Muscle layer of colon (tissue), 2 donors: Measurements from ENCODE around the gene ASZ1.
"Not testable (repeated sequence)": the region's sequence is repeated elsewhere in the genome, so short reads cannot be mapped to it uniquely, and the experiment has no call there.

Experiments
- H3K27ac ChIP-seq: one replicate; pipeline ENCODE4 v1.7.0; 2013; ENCODE audit warnings: low read depth, mild to moderate bottlenecking, low read length, moderate library complexity
- H3K27me3 ChIP-seq, 2 donors: one replicate each; pipeline ENCODE4 v1.7.0; 2013; ENCODE audit warnings: low read length in 2 of 2, mild to moderate bottlenecking in 2 of 2; ENCODE audit not compliant: insufficient read depth in 2 of 2, control insufficient read depth in 1 of 2
- H3K36me3 ChIP-seq: one replicate; pipeline ENCODE4 v1.7.0; 2013; ENCODE audit warnings: mild to moderate bottlenecking, low read length; ENCODE audit not compliant: insufficient read depth
- H3K4me1 ChIP-seq: one replicate; pipeline ENCODE4 v1.7.0; 2013; ENCODE audit warnings: mild to moderate bottlenecking, low read length; ENCODE audit not compliant: insufficient read depth
- H3K4me3 ChIP-seq, 2 donors: one replicate each; pipeline ENCODE4 v1.7.0; 2013; ENCODE audit warnings: low read length in 2 of 2, low read depth in 1 of 2, mild to moderate bottlenecking in 1 of 2, moderate library complexity in 1 of 2
- H3K9ac ChIP-seq: one replicate; pipeline ENCODE4 v1.7.0; 2013; ENCODE audit warnings: low read length
- H3K9me3 ChIP-seq: one replicate; pipeline ENCODE4 v1.7.0; 2013; ENCODE audit warnings: mild to moderate bottlenecking, low read length
- donor health status: abdominal sarcoma.
- donor health status: Adenocarcinoma of cecum.

The ASZ1 gene, protein sequence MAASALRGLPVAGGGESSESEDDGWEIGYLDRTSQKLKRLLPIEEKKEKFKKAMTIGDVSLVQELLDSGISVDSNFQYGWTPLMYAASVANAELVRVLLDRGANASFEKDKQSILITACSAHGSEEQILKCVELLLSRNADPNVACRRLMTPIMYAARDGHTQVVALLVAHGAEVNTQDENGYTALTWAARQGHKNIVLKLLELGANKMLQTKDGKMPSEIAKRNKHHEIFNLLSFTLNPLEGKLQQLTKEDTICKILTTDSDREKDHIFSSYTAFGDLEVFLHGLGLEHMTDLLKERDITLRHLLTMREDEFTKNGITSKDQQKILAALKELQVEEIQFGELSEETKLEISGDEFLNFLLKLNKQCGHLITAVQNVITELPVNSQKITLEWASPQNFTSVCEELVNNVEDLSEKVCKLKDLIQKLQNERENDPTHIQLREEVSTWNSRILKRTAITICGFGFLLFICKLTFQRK

DNA sequence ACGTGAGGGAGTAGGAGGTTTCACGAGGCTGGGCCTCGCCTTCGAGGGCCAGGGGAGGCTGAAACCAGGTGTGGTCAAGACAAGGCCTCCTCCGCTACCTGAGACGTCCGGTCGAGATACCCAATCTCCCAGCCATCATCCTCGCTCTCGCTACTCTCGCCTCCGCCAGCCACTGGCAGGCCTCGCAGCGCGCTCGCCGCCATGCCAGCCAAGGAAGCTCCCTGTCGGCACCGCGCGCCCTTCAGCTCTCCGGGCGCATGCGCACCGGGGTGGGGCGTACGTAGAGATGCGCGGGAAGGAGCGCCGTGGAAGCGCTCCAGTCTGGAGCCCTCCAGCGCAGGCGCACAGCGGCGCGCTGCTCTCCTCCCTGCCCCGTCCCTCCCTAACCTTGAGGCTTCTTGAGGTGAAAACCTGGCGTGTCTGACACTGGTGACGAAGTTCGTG is at the start of gene ASZ1:
TSS of gene ASZ1 (minus strand) at position 236 of the 444 bp plus-strand sequence. CDS start at position 203, 33 bp downstream.
- no peak within 1 kb of the TSS for H3K27ac ChIP-seq
- no peaks in the 10 kb centered on the region for H3K27me3 ChIP-seq
- H3K36me3 ChIP-seq, result no peaks in the 10 kb centered on the region
- no peaks in the 10 kb centered on the region for H3K9me3 ChIP-seq
- no peaks in the 10 kb centered on the region for H3K4me1 ChIP-seq
- no peak within 1 kb of the TSS for H3K4me3 ChIP-seq
- no peak within 1 kb of the TSS for H3K9ac ChIP-seq

DNA sequence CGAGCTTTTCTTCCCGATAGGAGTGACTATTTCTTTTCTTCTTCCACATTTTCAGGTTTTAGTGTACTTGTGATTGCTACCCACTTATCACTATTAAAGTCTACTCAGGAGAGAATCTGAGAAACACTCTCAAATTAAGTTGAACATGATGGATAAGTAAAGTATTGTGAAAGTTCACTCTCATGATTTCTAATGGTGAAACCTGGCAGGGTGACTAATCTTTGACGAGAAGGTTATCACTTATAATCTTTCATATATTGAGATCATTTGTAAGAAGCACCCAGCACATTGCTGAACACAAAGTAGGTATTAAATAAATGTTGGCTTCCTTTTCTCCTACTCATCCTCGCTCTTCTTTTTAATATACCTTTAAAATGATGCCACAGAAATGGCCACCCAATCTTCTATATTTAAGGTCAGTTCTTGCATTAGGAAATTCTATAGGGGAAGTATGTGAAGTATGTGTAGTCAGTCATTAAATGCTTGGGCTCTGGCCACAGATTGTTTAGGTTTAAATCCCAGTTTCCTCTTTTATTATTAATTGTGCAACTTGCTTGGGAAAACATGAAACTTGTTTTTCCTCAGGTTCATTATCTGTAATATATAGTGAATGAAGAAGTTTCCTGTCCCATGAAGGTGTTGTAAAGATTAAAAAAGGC is 49.4 kb upstream of the ASZ1 start:
- Histone ChIP-seq H3K4me3 (no peak overlapping the region), H3K27ac (no peak overlapping the region), H3K4me1 (no peaks in the 10 kb centered on the region), H3K9me3 (no peaks in the 10 kb centered on the region), H3K36me3 (no peaks in the 10 kb centered on the region), H3K27me3 (peaks cover 0 to 7% of the 10 kb centered on the region in 2 donors), H3K9ac (no peak overlapping the region)

DNA sequence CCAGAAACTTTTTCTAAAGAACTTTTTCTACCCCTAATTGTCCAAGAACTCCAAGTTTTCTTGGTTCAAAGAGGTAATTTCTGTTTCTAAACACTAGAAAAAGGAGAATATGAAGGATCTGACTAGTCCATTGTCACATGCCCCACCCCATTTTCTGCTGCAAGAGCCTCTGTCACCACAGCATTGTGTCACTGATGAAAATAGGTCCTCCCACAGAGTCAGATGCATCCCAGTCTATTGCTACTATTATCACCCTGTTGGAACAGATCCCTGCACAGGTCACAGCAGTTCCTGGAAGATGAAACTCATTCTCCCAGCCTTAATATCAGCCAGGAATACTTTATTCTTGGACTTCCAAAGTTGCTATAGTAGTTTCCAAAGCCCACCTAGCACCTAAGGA is 45.0 kb upstream of the ASZ1 start:
- no peak overlapping the region for H3K4me3 ChIP-seq
- H3K9ac ChIP-seq, result no peak overlapping the region
- no peaks in the 10 kb centered on the region for H3K9me3 ChIP-seq
- no peaks in the 10 kb centered on the region for H3K36me3 ChIP-seq
- no peak overlapping the region for H3K27ac ChIP-seq
- H3K27me3 ChIP-seq, result no peaks in the 10 kb centered on the region
- H3K4me1 ChIP-seq, result no peaks in the 10 kb centered on the region

DNA sequence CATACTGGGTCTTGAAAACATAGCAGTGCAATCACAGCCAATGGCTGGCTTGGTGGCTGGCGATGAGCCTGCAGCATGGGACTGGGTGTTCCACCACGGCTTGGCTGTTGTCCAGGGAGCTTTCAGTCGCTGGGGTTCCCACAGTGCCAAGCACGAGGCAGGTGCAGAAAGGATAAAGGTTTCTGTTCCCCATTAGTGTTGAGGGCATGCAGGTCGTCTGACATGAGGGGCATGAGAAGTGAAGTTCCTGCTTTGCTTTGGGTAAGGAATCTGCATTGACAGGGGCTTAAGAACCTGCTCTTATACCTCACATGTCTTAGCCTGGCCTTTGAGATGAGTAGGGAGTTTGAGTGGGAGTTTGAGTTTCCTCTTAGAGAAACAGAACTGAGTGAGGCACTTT is 43.5 kb upstream of the ASZ1 start:
- no peaks in the 10 kb centered on the region for H3K9me3 ChIP-seq
- H3K27me3 ChIP-seq, result no peaks in the 10 kb centered on the region
- H3K36me3 ChIP-seq, result no peaks in the 10 kb centered on the region
- H3K4me1 ChIP-seq, result no peaks in the 10 kb centered on the region
- H3K9ac ChIP-seq, result no peak overlapping the region
- H3K4me3 ChIP-seq, result no peak overlapping the region
- no peak overlapping the region for H3K27ac ChIP-seq

DNA sequence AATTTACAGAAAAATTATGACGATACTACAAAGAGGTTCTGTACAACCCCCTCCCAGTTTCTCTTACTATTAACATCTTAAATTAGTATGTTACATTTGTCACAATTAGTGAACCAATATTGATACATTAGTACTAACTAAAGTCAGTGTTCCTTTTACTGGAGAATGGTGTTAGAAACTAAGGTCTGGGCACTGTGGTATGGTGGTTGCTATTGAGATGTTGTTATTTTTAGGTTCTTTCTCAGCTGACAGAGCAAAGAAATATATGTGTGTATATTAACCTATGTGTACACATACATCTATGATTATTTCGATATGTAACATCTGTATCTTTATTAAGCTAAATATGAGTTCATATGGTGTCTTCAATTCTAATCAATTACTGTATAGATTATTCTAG is 40.9 kb upstream of the ASZ1 start:
- H3K4me1 ChIP-seq, result no peaks in the 10 kb centered on the region
- H3K27me3 ChIP-seq, result no peaks in the 10 kb centered on the region
- no peaks in the 10 kb centered on the region for H3K36me3 ChIP-seq
- H3K27ac ChIP-seq, result no peak overlapping the region
- no peak overlapping the region for H3K9ac ChIP-seq
- H3K9me3 ChIP-seq, result no peaks in the 10 kb centered on the region
- H3K4me3 ChIP-seq, result no peak overlapping the region

DNA sequence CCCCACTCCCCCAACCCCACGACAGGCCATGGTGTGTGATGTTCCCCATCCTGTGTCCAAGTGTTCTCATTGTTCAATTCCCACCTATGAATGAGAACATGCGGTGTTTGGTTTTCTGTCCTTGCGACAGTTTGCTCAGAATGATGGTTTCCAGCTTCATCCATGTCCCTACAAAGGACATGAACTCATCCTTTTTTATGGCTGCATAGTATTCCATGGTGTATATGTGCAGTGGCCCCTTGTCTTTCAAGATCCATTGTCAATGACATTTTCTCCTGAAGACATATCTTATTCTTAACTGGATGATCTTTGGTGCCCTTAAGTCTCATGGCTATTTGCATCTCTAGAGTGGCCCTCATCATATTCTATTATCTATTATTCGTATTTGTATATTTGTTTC is 33.5 kb upstream of the ASZ1 start:
- H3K36me3 ChIP-seq, H3K4me3 ChIP-seq, H3K27ac ChIP-seq, H3K4me1 ChIP-seq, H3K9ac ChIP-seq, H3K9me3 ChIP-seq, H3K27me3 ChIP-seq: not testable (repeated sequence)

DNA sequence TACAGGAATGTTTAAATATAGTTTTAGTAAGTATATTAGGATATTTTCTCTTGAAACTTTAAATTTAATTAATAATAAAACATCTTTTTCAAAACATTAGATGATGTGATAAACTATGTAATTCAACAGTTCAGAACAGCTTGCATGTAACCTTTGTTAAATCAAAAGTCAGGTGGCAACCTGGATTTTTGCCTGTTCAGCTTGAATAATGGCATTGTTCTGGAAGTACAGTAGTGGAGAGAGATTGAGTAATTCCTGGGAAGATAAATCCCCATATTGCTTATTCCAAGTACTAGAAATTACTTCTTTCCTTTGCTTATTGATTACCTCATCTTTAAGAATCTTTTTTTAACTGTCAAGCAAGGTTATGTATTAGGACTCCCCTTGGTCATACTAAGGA is 32.4 kb upstream of the ASZ1 start:
- H3K4me3 ChIP-seq, result no peak overlapping the region
- no peak overlapping the region for H3K27ac ChIP-seq
- H3K4me1 ChIP-seq, result no peaks in the 10 kb centered on the region
- H3K9ac ChIP-seq, result no peak overlapping the region
- H3K9me3 ChIP-seq, result no peaks in the 10 kb centered on the region
- H3K27me3 ChIP-seq, result no peaks in the 10 kb centered on the region
- H3K36me3 ChIP-seq, result no peaks in the 10 kb centered on the region

DNA sequence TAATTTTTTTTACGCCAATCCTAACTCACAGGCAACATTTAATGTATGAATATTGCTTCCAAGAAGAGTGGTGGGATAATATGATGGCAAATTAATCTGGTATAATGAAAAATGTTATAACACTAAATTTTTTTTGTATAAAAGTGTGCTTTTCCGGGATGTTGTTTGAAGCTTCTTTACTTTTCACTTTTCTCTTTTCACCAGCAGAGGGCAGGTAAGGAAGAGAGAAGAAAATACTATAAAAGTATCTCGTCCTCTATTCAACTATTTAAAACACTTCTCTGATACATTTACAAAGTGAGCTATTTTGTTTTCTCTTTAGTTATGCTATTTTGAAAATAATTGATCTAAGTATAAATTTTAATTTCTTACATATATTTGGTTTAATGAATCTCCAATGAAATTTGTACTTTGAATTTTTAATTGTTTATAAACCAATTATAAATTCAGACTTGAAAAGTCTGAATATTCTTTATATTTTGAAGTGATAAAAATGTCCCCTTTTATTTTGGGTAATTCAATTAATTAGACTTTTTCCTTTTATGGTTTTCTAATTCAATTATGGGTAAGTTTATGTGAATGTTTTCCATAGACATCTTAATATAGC is 31.8 kb upstream of the ASZ1 start:
- Histone ChIP-seq H3K36me3 (no peaks in the 10 kb centered on the region), H3K27ac (no peak overlapping the region), H3K4me1 (no peaks in the 10 kb centered on the region), H3K9ac (no peak overlapping the region), H3K9me3 (no peaks in the 10 kb centered on the region), H3K27me3 (no peaks in the 10 kb centered on the region), H3K4me3 (no peak overlapping the region)

DNA sequence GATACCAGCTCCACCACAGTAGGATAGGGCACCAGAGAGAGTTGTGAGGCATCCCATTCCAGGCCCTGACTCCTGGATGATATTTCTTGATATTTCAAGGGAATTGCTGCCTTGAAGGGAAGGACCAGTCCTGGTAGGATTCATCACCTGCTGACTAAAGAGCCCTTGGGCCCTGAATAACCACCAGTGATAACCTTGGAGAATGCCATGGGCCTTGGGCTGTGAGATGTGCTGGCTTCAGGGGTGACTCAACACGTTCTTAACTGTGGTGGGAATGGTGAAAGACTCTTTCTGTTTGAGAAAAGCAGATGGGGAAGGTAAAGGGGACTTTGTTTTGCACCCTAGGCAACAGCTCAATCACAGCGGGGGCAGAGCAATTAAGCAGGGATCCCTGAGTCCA is 21.4 kb upstream of the ASZ1 start:
- no peaks in the 10 kb centered on the region for H3K9me3 ChIP-seq
- no peaks in the 10 kb centered on the region for H3K36me3 ChIP-seq
- no peak overlapping the region for H3K27ac ChIP-seq
- H3K27me3 ChIP-seq, result no peaks in the 10 kb centered on the region
- no peaks in the 10 kb centered on the region for H3K4me1 ChIP-seq
- H3K4me3 ChIP-seq, result no peak overlapping the region
- no peak overlapping the region for H3K9ac ChIP-seq

DNA sequence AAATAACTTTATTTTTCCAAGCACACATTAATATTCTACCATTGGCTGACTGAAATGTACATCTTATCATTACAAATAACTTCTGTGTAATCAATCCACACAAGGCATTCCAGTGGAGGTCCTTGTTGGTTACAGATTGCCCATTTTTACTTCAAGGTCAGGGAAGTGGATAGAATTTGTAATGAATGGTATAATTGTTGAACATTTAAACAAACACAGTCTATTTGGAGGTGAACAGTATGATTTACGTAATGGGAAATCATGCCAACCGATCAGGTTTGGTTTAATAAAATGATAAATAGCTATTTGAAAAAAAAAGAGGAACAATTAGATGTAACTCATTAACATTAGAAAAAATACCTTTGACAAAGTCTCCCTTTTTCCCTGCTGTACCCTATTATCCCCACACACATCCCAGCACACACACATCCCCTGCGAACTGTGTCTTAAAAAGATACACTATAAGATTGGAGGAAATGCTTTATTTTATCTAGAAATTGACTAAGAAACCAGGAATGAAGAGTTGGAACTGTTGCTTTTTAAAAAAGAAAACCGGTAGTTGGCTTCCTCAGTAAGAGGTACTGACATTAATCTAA is 19.0 kb upstream of the ASZ1 start:
- Histone ChIP-seq H3K36me3 (no peaks in the 10 kb centered on the region), H3K9ac (no peak overlapping the region), H3K4me3 (no peak overlapping the region), H3K27me3 (no peaks in the 10 kb centered on the region), H3K9me3 (no peaks in the 10 kb centered on the region), H3K27ac (no peak overlapping the region), H3K4me1 (no peaks in the 10 kb centered on the region)

DNA sequence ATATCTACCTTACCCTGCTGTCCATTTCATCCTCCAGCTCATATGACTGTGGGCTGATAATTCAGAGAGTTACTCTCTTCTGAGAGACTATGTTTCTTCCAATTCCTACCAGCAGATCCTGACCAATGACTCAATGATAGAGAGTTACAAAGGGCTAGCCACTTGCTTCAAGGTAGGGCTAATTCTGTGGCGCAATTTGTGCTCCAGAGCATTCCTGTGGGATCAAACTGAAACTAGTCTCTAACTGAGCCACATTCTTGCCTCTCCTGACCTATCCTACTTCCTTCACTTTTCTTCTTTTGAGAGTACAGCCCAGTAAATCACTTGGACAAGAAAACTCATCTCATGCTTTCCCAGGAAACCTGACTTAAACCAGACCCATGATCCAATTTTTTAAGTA is 17.9 kb upstream of the ASZ1 start:
- H3K4me1 ChIP-seq, result no peaks in the 10 kb centered on the region
- H3K27ac ChIP-seq, result no peak overlapping the region
- H3K9me3 ChIP-seq, result no peaks in the 10 kb centered on the region
- H3K27me3 ChIP-seq, result no peaks in the 10 kb centered on the region
- no peak overlapping the region for H3K9ac ChIP-seq
- H3K36me3 ChIP-seq, result no peaks in the 10 kb centered on the region
- no peak overlapping the region for H3K4me3 ChIP-seq
